SK-N-SH (cell line): Measurements from ENCODE around the gene ZBTB43.

ENCODE experiments used
- GATA2 ChIP-seq: sonication (generic); formaldehyde crosslinking; IDR thresholded peaks from 2 replicates; pipeline ENCODE4 v1.5.0; 2020; ENCODE audit warnings: mild to moderate bottlenecking, missing genetic modification reagents
- POLR2AphosphoS5 ChIP-seq: IDR thresholded peaks from 2 replicates; pipeline ENCODE4 v1.6.1; 2012; ENCODE audit warnings: low read depth, low read length
- TAF1 ChIP-seq: IDR thresholded peaks from 2 replicates; pipeline ENCODE4 v1.6.1; 2012; ENCODE audit warnings: low read depth, mild to moderate bottlenecking, low read length, moderate library complexity, borderline replicate concordance
- YY1 ChIP-seq: IDR thresholded peaks from 2 replicates; pipeline ENCODE4 v1.4.0; 2012; ENCODE audit warnings: low read depth, mild to moderate bottlenecking

GRCh38 chr9:126860077-126860756 lies 55.4 kb downstream of the ZBTB43 start, which contains the start of gene ZBTB34:
- TF ChIP-seq POLR2AphosphoS5 (peak; percentile 87), GATA2 (CRISPR knock-in tag) (no peak), YY1 (no peak), TAF1 (peak; percentile 59; the same call in 1 of the 2 replicates)
